Lung (tissue), 12 donors: ENCODE data around the gene SERPINB2. TPM values are rescaled to one million over a fixed set of nuclear protein-coding genes. Genes with fewer than 3 reads are reported as not detected.

Source experiments
- ATAC-seq: fragments of 200-7000 bp; cut with Tn5 transposase; one replicate; pipeline ENCODE4 v1.9.1; 2020; ENCODE audit warnings: moderate number of reproducible peaks; ENCODE audit not compliant: insufficient read depth, low FRiP score
- DNase-seq, 3 donors: peaks; one replicate each; pipeline ENCODE4 v3.0.0-alpha.2; 2013 to 2017
- H3K27ac ChIP-seq, 2 donors: one replicate each; pipeline ENCODE4 v1.5.1; 2013; ENCODE audit warnings: mild to moderate bottlenecking in 2 of 2, moderate library complexity in 2 of 2, control low read depth in 1 of 2, inconsistent platforms in 1 of 2, low read depth in 1 of 2, low read length in 1 of 2
- H3K27me3 ChIP-seq, 3 donors: one replicate each; pipeline ENCODE4 v1.5.1; 2013; ENCODE audit warnings: low read length in 2 of 3; ENCODE audit not compliant: control insufficient read depth in 3 of 3, insufficient read depth in 3 of 3
- H3K36me3 ChIP-seq, 4 donors: one replicate each; pipeline ENCODE4 v1.5.1; 2013; ENCODE audit warnings: low read length in 4 of 4, mild to moderate bottlenecking in 1 of 4, moderate library complexity in 1 of 4; ENCODE audit not compliant: control insufficient read depth in 4 of 4, insufficient read depth in 4 of 4
- H3K4me1 ChIP-seq, 5 donors: one replicate each; pipeline ENCODE4 v1.5.1; 2013; ENCODE audit warnings: low read length in 5 of 5, mild to moderate bottlenecking in 2 of 5, moderate library complexity in 1 of 5; ENCODE audit not compliant: control insufficient read depth in 5 of 5, insufficient read depth in 5 of 5
- H3K4me3 ChIP-seq: one replicate; pipeline ENCODE4 v1.5.1; 2013; ENCODE audit warnings: mild to moderate bottlenecking, control low read depth, moderate library complexity
- H3K9ac ChIP-seq, 2 donors: one replicate each; pipeline ENCODE4 v1.5.1; 2013; ENCODE audit warnings: low read length in 2 of 2, control low read depth in 1 of 2; ENCODE audit not compliant: insufficient read depth in 1 of 2
- H3K9me3 ChIP-seq, 4 donors: one replicate each; pipeline ENCODE4 v1.5.1; 2013; ENCODE audit warnings: low read length in 3 of 4, mild to moderate bottlenecking in 1 of 4, moderate library complexity in 1 of 4; ENCODE audit not compliant: control insufficient read depth in 4 of 4, insufficient read depth in 3 of 4
- CTCF ChIP-seq: IDR thresholded peaks from 2 replicates; pipeline ENCODE4 v1.5.1; 2012; ENCODE audit warnings: mild to moderate bottlenecking; ENCODE audit errors: control extremely low read depth, extremely low read depth
- WGBS, 2 donors: extraction: QIAGEN DNeasy Blood & Tissue Kit; methylation state at CpG; one replicate each; pipeline ENCODE4 v1.1.7; 2013; 5-methylcytosine and 5-hydroxymethylcytosine counted together
- polyA plus RNA-seq, 2 donors: library from polyadenylated mRNA; stranded (reverse); fragments of 200-250 nt; gene quantifications; one replicate each; pipeline ENCODE4 v1.2.1, GENCODE V29; 2013
- total RNA-seq, 2 donors: library from RNA; depleted of rRNA in 1 of 2; stranded (reverse); fragments of >200 nt in 1 of 2; gene quantifications; one replicate each; pipeline ENCODE4 v1.2.1, GENCODE V29; 2014 to 2021
- donor health status: control.
- donor health status: control.
- donor health status: Bipolar disorder and iron deficiency.
- donor health status: healthy.
- donor health status: DM: yes; HTN: yes; CAD: no.

Gene SERPINB2
- total and polyA plus RNA-seq, 4 donors, result 1.3 to 14.5 (median 2.8) TPM

- TF ChIP-seq CTCF, result no peak
- H3K9ac ChIP-seq, result no peak overlapping the region
- 4 to 9% methylated on average over 1 of the region's 1 CpG for WGBS, 2 donors
- no peaks in the 10 kb centered on the region for H3K9me3 ChIP-seq
- no peak for DNase-seq
- no peaks in the 10 kb centered on the region for H3K36me3 ChIP-seq
- peaks cover 0 to 1% (median 0%) of the 10 kb centered on the region in 5 donors for H3K4me1 ChIP-seq
- ATAC-seq, result no peak
- no peak overlapping the region for H3K4me3 ChIP-seq
- no peaks in the 10 kb centered on the region for H3K27me3 ChIP-seq
- no peak overlapping the region for H3K27ac ChIP-seq
Measured at GRCh38 chr18:63888470-63889190, 1.1 kb downstream of the SERPINB2 start.

GRCh38 chr18:63889626-63890025, 2.1 kb downstream of the SERPINB2 start:
- H3K9ac ChIP-seq, result no peak overlapping the region
- ATAC-seq, result no peak

GRCh38 chr18:63890237-63890949, 2.9 kb downstream of the SERPINB2 start:
- H3K9me3 ChIP-seq, result no peaks in the 10 kb centered on the region
- no peak for TF ChIP-seq CTCF
- no peaks in the 10 kb centered on the region for H3K36me3 ChIP-seq
- 66 to 74% methylated on average over 6 of the region's 6 CpGs for WGBS, 2 donors
- no peak for DNase-seq
- H3K27me3 ChIP-seq, result no peaks in the 10 kb centered on the region
- H3K4me3 ChIP-seq, result no peak overlapping the region
- no peak overlapping the region for H3K9ac ChIP-seq
- H3K4me1 ChIP-seq, result peaks cover 0 to 1% (median 0%) of the 10 kb centered on the region in 5 donors
- no peak for ATAC-seq
- H3K27ac ChIP-seq, result no peak overlapping the region

More at GRCh38 chr18:63889626-63890025, 2.1 kb downstream of the SERPINB2 start:
- no peak overlapping the region for H3K27ac ChIP-seq
- TF ChIP-seq CTCF, result no peak
- WGBS, 2 donors, result 24 to 72% methylated on average over 2 of the region's 2 CpGs
- no peak for DNase-seq
- H3K4me1 ChIP-seq, result peaks cover 0 to 1% (median 0%) of the 10 kb centered on the region in 5 donors
- no peaks in the 10 kb centered on the region for H3K27me3 ChIP-seq
- H3K9me3 ChIP-seq, result no peaks in the 10 kb centered on the region
- no peaks in the 10 kb centered on the region for H3K36me3 ChIP-seq
- H3K4me3 ChIP-seq, result no peak overlapping the region
